HG03139 (cell line): ENCODE data around the gene ZNF318.

Source experiments
- ATAC-seq: cut with Tn5 transposase; IDR thresholded peaks from one replicate; pipeline ENCODE4 v1.9.1; 2021; ENCODE audit not compliant: unreplicated experiment

Gene ZNF318

DNA sequence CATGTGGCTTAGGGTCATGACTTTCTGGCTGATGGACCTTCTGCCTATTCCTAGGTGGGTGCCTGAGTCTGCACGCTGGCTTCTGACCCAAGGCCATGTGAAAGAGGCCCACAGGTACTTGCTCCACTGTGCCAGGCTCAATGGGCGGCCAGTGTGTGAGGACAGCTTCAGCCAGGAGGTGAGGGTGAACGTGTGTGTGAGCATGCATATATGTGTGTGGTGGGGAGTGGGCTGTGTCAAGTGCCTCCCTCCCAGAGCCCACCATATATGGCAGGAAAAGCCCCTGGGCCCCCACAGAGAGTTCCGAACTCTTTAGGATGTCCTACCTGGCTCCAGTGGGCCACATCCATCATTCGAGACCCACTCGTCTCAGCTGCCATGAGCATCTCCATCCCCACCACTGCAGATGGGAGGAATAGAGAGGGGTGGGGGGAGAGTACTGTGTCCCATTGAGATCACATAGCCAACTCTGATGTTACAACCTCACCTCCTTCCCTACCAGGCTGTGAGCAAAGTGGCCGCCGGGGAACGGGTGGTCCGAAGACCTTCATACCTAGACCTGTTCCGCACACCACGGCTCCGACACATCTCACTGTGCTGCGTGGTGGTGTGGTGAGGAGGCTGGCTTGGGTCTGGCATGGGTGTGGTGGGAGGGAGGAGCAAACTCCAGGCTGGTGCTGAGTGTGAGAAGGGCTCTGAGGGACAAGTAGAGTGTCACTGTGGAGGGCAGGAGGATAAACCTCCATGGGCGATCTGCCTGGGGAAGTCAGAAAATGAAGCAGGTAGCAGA is 68.2 kb downstream of the ZNF318 start:
- ATAC-seq = no peak

DNA sequence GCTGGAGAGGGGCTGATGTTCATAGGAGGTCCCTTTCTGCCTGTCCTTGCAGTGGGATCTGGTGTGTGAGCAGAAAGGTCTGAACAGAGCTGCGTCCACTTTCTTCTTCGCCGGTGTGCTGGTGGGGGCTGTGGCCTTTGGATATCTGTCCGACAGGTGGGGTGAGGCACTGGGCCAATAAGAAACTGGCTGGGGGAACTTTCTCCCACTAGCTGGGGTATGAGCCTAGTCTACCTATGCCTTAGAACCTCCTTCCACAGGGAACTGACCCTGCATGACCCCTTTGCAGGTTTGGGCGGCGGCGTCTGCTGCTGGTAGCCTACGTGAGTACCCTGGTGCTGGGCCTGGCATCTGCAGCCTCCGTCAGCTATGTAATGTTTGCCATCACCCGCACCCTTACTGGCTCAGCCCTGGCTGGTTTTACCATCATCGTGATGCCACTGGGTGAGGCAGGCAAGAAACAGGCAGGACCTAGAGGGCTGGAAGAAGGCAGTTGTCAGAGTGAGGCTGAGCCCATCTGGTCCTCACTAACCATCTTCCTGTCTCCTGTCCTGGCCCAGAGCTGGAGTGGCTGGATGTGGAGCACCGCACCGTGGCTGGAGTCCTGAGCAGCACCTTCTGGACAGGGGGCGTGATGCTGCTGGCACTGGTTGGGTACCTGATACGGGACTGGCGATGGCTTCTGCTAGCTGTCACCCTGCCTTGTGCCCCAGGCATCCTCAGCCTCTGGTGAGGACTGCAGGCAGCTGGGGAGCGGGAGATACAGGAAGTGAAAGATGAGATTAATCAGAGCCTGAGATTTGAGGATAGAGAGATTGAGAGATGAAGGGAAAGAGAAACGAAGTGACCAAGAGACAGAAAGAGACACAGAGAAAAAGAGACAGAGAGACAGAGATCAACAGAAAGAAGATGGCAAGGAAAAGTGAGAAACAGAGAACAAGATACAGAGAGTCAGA is 69.8 kb downstream of the ZNF318 start:
- no peak for ATAC-seq

DNA sequence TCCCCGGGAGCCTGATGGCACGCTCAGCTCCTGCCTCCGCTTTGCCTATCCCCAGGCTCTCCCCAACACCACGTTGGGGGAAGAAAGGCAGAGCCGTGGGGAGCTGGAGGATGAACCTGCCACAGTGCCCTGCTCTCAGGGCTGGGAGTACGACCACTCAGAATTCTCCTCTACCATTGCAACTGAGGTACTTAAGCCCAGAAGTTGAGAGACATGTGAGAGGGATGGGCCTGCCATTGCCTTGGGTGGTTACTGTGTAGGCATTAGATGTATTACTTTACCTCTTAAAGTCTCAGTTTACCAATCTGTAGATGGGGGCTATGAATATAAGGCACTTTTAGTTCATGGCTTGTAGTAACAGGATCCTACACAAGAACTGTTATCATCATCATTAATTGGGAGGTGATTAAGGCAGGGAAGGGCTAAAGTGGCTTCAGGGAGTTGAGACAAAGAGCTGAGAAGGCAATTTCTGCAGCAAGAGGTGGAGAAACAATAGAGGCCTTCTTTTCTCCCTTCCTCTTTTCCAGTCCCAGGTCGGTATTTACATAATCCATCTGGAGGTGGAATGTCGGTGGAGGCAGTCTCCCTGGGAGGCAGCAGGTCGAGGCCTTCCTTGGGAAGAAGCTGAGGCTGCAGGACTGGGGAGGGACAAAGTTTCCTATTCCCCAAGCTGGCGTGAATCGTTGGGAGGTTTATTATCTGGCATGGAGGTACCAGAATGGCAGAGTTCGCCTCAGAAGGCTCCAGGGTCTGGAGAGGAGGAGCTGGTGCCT is 70.7 kb downstream of the ZNF318 start:
- ATAC-seq = no peak

DNA sequence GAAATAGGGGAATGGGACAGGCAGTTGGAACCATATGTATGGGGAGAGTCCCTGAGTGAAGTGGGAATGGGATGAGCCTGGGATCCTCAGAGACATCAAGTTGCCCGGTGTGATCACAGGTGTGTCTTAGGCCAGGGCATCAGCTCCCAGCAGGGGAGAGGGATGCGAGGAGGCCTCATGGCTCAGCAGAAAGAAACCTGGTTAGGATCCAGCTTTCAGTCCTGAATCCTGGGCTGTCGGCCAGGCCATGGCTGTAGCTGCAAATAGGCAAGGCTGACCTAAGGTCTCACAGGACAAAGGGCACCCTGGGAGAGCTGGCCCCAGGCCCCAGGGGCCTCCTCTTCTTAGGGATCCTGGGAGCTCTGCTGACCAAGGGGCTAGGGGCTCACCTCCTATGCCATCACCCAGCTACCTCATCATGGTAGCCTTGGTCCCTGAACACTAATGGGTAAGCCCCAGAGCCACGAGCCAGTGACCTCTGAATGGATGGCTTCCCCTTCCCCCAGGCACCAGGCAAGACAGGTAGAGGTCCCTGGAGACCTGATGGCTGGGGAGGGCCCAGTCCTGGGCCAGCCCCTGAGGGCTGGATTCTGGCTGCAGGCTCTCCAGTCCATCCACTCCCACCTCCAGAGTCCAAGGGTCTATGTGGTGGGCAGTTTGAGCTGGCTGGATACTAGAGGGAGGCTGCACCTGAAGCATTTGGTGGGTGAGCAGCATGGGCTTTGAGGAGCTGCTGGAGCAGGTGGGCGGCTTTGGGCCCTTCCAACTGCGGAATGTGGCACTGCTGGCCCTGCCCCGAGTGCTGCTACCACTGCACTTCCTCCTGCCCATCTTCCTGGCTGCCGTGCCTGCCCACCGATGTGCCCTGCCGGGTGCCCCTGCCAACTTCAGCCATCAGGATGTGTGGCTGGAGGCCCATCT is 71.5 kb downstream of the ZNF318 start, which contains the start of gene SLC22A7:
Gene SLC22A7, plus strand, starts transcription at position 617 of the 921 bp plus-strand sequence. Its CDS starts 99 bp downstream, at position 716.
- no peak for ATAC-seq

- no peak for ATAC-seq
Measured at GRCh38 chr6:43296780-43297497, 72.5 kb downstream of the ZNF318 start.

DNA sequence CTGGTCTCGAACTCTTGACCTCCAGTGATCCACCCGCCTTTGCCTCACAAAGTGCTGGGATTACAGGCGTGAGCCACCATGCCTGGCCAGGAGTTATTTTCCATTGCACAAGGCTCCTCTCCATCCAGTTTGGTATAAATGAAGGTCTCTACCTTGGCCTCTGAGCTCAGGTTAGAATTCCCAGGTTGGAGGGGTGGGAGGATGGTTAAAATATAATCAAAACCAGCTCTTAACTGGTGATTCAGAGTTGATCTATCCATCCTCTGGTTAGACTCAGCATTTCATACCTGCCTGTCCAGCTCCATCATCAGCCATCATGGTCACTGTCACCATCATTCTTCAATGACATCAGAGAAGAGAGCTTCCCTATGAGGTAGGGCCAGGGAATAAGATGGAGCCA is 74.0 kb downstream of the ZNF318 start:
- no peak for ATAC-seq

GRCh38 chr6:43294536-43294935 is 74.9 kb downstream of the ZNF318 start:
- no peak for ATAC-seq

DNA sequence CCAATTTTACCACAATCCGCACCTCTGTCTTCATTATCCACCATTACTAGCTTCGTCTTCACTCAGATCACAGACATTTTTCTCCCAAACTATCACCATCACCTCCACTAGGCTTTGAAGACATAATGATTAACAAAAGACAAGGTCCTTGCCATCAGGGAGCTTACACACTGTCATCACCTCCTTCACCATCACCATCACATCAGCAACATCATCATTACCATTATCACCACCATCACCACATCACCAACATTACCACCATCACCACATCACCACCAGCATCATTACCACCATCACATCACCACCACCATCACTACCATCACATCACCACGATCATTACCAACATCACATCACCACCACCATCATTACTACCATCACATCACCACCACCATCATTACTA is 75.7 kb downstream of the ZNF318 start:
- ATAC-seq = no peak

DNA sequence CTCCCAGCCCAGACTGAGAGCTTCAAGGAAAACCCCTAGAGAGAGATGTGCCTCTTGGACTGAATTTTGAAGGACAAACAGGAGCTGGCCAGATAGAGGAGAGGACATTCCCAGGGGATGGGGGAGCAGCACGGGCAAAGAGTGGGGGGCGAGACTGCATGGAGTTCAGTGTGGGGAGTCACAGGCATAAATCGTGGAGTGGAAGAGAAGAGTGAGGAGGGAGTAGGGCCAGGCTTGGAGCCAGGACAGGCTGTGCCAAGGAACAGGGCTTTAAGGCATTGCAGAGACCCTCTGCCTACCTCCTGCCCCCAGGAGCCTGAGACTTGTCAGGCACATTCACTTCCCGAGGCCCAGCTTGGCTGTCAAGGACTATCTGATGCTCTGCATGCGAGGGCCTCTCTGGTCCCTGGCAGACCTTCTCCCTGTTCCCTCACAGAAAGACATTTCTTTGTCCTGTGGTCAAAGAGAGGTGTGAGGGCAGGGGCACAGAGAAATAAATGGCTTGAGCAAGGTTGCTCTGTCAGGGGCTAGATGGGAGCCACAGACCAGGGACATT is 76.6 kb downstream of the ZNF318 start:
- no peak for ATAC-seq

DNA sequence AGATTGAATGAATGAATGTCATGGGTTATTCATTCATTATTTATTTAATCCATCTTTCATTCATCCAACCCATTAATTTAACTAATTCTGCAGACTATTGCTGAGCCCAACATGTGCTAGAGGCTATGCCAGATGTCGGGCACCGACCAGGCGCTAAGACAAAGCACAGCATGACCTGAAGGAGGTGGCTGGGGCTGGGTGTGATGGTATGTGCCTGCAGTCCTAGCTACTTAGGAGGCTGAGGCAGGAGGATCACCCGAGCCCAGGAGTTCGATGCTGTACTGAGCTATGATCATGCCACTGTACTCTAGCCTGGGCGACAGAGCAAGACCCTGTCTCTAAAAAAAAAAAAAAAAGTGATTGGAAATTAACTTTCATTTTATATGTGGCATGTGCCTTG is 77.1 kb downstream of the ZNF318 start:
- ATAC-seq = no peak

DNA sequence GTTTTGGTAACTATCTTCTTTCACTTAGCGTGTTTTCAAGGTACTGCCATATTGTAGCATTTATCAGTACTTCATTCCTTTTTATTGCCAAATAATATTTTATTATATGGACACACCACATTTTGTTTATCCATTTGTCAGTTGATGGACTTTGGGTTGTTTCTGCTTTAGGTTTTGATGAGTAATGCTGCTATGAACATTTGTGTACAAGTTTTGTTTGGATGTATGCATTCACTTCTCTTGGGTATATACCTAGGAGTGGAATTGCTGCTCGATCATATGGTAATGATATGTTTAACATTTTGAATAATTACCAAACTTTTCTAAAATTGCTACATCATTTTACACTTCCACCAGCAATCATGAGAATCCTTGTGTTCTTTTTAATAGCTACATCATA is 77.7 kb downstream of the ZNF318 start:
- ATAC-seq = no peak

GRCh38 chr6:43290905-43291355 is 78.5 kb downstream of the ZNF318 start:
- no peak for ATAC-seq

- no peak for ATAC-seq
Measured at GRCh38 chr6:43290339-43290904, 79.0 kb downstream of the ZNF318 start.

DNA sequence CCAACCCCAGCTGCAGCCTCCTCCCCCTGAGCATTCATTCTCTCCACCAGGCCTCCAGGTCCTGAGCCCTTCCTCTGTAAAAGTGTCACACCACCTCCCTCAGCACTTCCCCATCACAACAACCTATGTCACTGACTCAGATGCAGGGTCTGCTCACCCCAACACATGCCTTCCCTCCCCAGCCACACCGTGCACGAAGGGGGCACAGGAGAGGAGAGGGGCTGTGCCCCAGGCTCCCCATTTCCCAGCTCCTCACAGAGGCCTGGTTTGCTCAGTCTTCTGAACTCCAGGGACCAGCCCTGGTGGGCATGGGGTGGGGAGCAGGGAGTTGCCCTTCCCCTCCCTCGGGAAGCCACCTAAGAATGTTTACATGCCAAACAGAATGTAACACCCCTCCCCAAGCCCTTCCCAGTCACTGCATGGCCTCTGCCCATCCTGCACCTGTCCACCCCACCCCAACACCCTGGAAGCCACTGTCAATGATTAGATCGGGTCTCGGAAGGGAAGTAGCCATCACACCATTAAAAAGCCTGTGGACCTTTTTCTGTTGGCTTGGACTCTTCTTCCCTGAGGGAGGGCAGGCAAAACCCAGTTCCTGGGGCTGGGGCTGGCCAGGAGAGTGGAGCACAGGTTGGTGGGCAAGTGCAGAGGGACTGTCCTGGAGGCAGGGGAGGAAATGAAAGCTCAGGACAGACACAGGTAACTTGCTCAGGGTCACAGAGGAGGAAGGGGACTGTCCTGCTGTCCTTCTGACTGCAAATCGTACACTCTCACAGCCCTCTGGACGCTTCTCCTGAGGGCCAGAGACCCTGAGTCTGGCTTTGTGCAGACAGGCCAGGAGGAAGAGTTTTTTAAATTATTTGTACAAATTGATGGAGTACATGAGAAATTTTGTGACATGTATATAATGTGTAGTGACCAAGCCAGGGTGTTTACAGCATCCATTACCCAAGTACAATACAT is 81.4 kb downstream of the ZNF318 start:
- no peak for ATAC-seq

DNA sequence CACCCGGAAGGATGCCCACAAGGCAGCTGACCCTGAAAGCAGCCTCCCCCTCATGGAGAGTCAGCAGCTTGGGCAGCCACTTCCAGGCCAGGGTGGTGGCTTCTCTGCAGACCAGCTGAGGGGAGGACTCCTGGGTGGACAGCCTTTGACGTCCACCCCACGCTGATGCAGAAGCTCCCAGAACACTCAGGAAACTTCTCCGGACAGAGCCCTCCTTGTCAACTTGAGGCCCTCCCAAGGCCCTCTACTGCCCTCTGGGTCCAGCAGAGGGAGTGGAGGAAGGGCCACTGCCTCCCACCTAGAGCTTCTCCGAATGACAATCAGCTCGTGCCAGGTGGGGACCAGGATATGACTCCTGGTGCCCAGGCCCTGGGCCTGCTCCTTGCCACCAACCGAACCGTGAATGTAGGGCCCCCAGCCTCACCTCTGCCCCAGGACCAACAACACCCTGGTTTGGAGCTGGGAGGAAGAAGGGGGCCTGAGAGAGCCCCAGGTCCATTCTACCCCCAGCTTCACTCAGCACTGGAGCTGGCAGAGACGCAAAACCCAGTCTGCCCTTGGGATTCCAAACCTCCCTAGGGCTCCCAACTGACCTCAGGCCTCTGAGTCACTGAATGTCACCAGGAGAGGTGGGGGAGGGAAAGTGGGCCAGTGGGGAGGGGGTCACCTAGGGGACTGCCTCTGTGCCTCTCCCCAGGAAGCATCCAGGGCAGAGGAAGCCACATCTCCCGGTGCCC is 82.3 kb downstream of the ZNF318 start:
- no peak for ATAC-seq

- no peak for ATAC-seq
Measured at GRCh38 chr6:43286456-43286979, 82.9 kb downstream of the ZNF318 start.
